MM.1S (cell line): Measurements from ENCODE around the gene SFRP2.

Experiments
- DNase-seq: peaks from one replicate; pipeline ENCODE4 v3.0.0-alpha.2; 2015
- H2AFZ ChIP-seq: fragments of 300-600 bp; sonication (generic); 2 replicates; pipeline ENCODE4 v1.6.0; 2016; ENCODE audit warnings: antibody characterized with exemption, low read length
- H3F3A ChIP-seq: fragments of 300-600 bp; sonication (generic); 2 replicates; pipeline ENCODE4 v1.6.1; 2016; ENCODE audit warnings: mild to moderate bottlenecking, antibody characterized with exemption, low read length, moderate library complexity, mixed read lengths; ENCODE audit not compliant: insufficient read depth
- H3K27ac ChIP-seq: fragments of 300-600 bp; sonication (generic); 2 replicates; pipeline ENCODE4 v1.5.1; 2016; ENCODE audit warnings: mild to moderate bottlenecking, low read length
- H3K27me3 ChIP-seq: fragments of 300-600 bp; sonication (generic); replicated peaks from 2 replicates; pipeline ENCODE4 v1.6.0; 2016; ENCODE audit warnings: low read length; ENCODE audit not compliant: insufficient read depth
- H3K36me3 ChIP-seq: fragments of 300-600 bp; sonication (generic); replicated peaks from 2 replicates; pipeline ENCODE4 v1.6.1; 2016; ENCODE audit warnings: mild to moderate bottlenecking, low read length, mixed read lengths; ENCODE audit not compliant: insufficient read depth
- H3K4me1 ChIP-seq: fragments of 300-600 bp; sonication (generic); 2 replicates; pipeline ENCODE4 v1.6.1; 2016; ENCODE audit warnings: low read length, mixed read lengths
- H3K4me2 ChIP-seq: fragments of 300-600 bp; sonication (generic); 2 replicates; pipeline ENCODE4 v1.6.0; 2016; ENCODE audit warnings: low read depth, low read length
- H3K4me3 ChIP-seq: fragments of 300-600 bp; sonication (generic); 2 replicates; pipeline ENCODE4 v1.5.1; 2016; ENCODE audit warnings: low read length, mixed read lengths
- H3K79me2 ChIP-seq: fragments of 300-600 bp; sonication (generic); 2 replicates; pipeline ENCODE4 v1.6.1; 2016; ENCODE audit warnings: mixed run types, low read length, mixed read lengths
- H3K9ac ChIP-seq: fragments of 300-600 bp; sonication (generic); 2 replicates; pipeline ENCODE4 v1.6.1; 2016; ENCODE audit warnings: low read length, mixed read lengths
- H3K9me2 ChIP-seq: fragments of 300-600 bp; sonication (generic); replicated peaks from 2 replicates; pipeline ENCODE4 v1.6.1; 2016; ENCODE audit warnings: mild to moderate bottlenecking, low read length, mixed read lengths; ENCODE audit not compliant: insufficient read depth
- H3K9me3 ChIP-seq: fragments of 300-600 bp; sonication (generic); replicated peaks from 2 replicates; pipeline ENCODE4 v1.6.1; 2016; ENCODE audit warnings: mild to moderate bottlenecking, low read length, mixed read lengths; ENCODE audit not compliant: insufficient read depth
- H4K20me1 ChIP-seq: fragments of 300-600 bp; sonication (generic); 2 replicates; pipeline ENCODE4 v1.6.1; 2016; ENCODE audit warnings: mild to moderate bottlenecking, low read length, moderate library complexity, mixed read lengths; ENCODE audit not compliant: insufficient read depth
- CTCF ChIP-seq: fragments of 300-600 bp; sonication (generic); IDR thresholded peaks from 2 replicates; pipeline ENCODE4 v1.5.1; 2016; ENCODE audit warnings: antibody characterized with exemption, low read length, mixed read lengths
- EZH2 ChIP-seq: fragments of 300-600 bp; sonication (generic); optimal IDR thresholded peaks from 2 replicates; pipeline ENCODE3; 2017; ENCODE audit warnings: low read depth, mild to moderate bottlenecking, antibody characterized with exemption, low read length, mixed read lengths
- EZH2phosphoT487 ChIP-seq: fragments of 300-600 bp; sonication (generic); IDR thresholded peaks from 2 replicates; pipeline ENCODE4 v1.6.1; 2018; ENCODE audit warnings: antibody characterized with exemption, low read length

The SFRP2 gene

DNA sequence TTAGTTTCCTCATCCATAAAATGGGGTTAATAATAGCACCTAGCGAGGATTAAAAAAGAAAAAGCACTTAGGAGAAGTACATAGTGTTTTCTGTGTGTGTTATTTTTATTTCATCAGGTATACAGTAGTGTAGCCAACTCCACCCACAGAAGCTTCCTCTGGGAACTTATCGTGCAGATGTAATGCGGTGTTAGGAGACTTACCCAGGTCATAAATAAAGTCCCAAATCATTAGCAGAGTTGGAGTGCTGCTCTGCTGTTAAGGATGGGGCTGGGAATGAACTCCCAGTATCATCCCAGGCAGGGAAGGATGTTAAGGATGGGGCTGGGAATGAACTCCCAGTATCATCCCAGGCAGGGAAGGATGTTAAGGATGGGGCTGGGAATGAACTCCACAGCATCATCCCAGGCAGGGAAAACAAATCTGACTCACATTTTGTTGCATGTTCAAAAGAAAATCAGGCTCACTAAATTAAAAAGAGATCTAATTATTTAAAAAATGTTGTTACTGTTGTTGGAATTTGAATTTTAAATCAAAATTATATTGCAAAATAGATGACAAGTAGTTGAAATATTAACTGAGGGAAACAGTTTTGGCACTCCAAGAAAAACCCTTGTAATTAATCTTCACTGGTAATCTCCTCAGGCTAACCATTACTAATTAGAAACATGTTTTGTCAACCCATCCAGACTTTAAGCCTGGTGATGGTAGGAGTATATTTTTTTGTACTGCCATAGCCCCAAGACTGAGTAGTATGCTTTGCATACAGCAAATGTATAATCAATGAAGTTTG, 10.2 kb upstream of the SFRP2 start:
- H3K9ac ChIP-seq, result no peak overlapping the region
- no peaks in the 10 kb centered on the region for H3K36me3 ChIP-seq
- no peak for TF ChIP-seq CTCF
- TF ChIP-seq EZH2phosphoT487, result no peak
- no peak for TF ChIP-seq EZH2
- H4K20me1 ChIP-seq, result no peaks in the 10 kb centered on the region
- no peak overlapping the region for H3K4me2 ChIP-seq
- DNase-seq, result no peak
- no peak overlapping the region for H3K4me3 ChIP-seq
- no peaks in the 10 kb centered on the region for H3K27me3 ChIP-seq
- no peaks in the 10 kb centered on the region for H3K9me3 ChIP-seq
- no peak overlapping the region for H3K27ac ChIP-seq
- H3F3A ChIP-seq, result no peaks in the 10 kb centered on the region
- H3K79me2 ChIP-seq, result no peaks in the 10 kb centered on the region
- no peaks in the 10 kb centered on the region for H3K4me1 ChIP-seq
- no peak overlapping the region for H2AFZ ChIP-seq
- H3K9me2 ChIP-seq, result no peaks in the 10 kb centered on the region

DNA sequence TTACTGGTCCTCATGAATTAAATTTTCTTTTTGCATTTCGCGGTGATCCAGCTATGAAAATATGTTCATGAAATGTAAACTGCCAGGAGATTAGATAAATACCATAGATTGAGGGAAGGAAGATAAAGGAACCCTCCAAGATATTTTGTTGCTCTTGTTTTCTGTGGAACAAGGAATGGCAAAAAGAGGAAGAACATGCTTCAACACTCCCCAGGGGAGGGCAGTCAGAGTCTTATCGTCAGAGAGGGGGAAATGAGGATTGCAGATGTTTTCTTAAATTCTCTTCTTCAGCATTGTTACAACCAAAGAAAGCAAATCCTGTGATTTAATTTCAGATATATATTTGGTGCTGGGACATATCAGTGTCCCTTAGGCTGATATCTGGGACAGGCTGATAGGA, 9.5 kb upstream of the SFRP2 start:
- no peak for DNase-seq
- no peaks in the 10 kb centered on the region for H4K20me1 ChIP-seq
- H3K9me3 ChIP-seq, result no peaks in the 10 kb centered on the region
- H3K79me2 ChIP-seq, result no peaks in the 10 kb centered on the region
- no peaks in the 10 kb centered on the region for H3K36me3 ChIP-seq
- no peaks in the 10 kb centered on the region for H3K9me2 ChIP-seq
- no peak overlapping the region for H3K9ac ChIP-seq
- H2AFZ ChIP-seq, result no peak overlapping the region
- H3K27me3 ChIP-seq, result no peaks in the 10 kb centered on the region
- H3K4me3 ChIP-seq, result no peak overlapping the region
- H3F3A ChIP-seq, result no peaks in the 10 kb centered on the region
- no peak overlapping the region for H3K4me2 ChIP-seq
- TF ChIP-seq CTCF, result no peak
- TF ChIP-seq EZH2, result no peak
- no peak for TF ChIP-seq EZH2phosphoT487
- H3K27ac ChIP-seq, result no peak overlapping the region
- H3K4me1 ChIP-seq, result no peaks in the 10 kb centered on the region

DNA sequence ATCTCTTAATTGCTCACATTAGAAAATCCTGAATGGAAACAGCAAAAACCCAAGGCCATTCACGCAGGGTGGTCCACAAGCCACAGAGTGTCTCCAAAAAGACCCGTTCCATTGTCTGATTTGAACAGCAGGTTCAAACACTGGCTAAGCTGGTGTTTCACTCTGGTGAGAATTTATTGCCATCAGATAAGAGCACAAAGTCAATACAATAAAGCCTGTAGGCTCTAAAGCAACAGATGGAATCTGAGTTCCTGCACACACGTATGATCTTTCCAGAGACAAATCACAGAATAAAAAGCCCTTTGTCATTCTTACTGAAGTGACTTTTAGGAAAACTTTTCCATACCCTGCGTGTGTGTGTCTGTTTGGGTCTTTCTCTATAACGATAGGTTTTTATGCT, 5.1 kb upstream of the SFRP2 start:
- no peak overlapping the region for H2AFZ ChIP-seq
- H4K20me1 ChIP-seq, result no peaks in the 10 kb centered on the region
- no peak for TF ChIP-seq CTCF
- TF ChIP-seq EZH2phosphoT487, result no peak
- no peak for TF ChIP-seq EZH2
- H3K9me2 ChIP-seq, result no peaks in the 10 kb centered on the region
- H3K27ac ChIP-seq, result no peak overlapping the region
- H3K27me3 ChIP-seq, result peaks cover 8% of the 10 kb centered on the region; the same call in 1 of the 2 replicates
- H3K36me3 ChIP-seq, result no peaks in the 10 kb centered on the region
- DNase-seq, result no peak
- H3K9me3 ChIP-seq, result no peaks in the 10 kb centered on the region
- H3K9ac ChIP-seq, result no peak overlapping the region
- no peaks in the 10 kb centered on the region for H3F3A ChIP-seq
- no peak overlapping the region for H3K4me3 ChIP-seq
- no peak overlapping the region for H3K4me2 ChIP-seq
- H3K79me2 ChIP-seq, result no peaks in the 10 kb centered on the region
- no peaks in the 10 kb centered on the region for H3K4me1 ChIP-seq
